ENCODE measurements around the gene ACTA2.
"Not testable (repeated sequence)": the region's sequence is repeated elsewhere in the genome, so short reads cannot be mapped to it uniquely, and the experiment has no call there.

The ACTA2 gene

GRCh38 chr10:88949051-88949450, 3.5 kb downstream of the ACTA2 start:
- DNase-seq: no peak

GRCh38 chr10:88946965-88947590, 5.5 kb downstream of the ACTA2 start:
- DNase-seq: no peak

GRCh38 chr10:88946200-88946599, 6.4 kb downstream of the ACTA2 start:
- DNase-seq: no peak

- no peak for DNase-seq
These were observed 7.8 kb downstream of the ACTA2 start for GRCh38 chr10:88944813-88945212.

- no peak for DNase-seq
These were observed 8.8 kb downstream of the ACTA2 start for GRCh38 chr10:88943778-88944177.

- no peak for DNase-seq
These were observed 11.5 kb downstream of the ACTA2 start for GRCh38 chr10:88941026-88941425.

GRCh38 chr10:88938938-88939337, 13.6 kb downstream of the ACTA2 start:
- no peak for DNase-seq

- DNase-seq: no peak
These were observed 14.5 kb downstream of the ACTA2 start for GRCh38 chr10:88938039-88938438.

- DNase-seq: no peak
These were observed 15.9 kb downstream of the ACTA2 start for GRCh38 chr10:88936656-88937055.

GRCh38 chr10:88934900-88935672, 17.5 kb downstream of the ACTA2 start:
- peak; percentile 72 to 80 for DNase-seq

- no peak for DNase-seq
These were observed 19.0 kb downstream of the ACTA2 start for GRCh38 chr10:88933564-88933963.

- DNase-seq: peak; percentile 15 to 32
These were observed 19.9 kb downstream of the ACTA2 start for GRCh38 chr10:88932539-88933256.

GRCh38 chr10:88932029-88932428, 20.5 kb downstream of the ACTA2 start:
- not testable (repeated sequence) for DNase-seq

GRCh38 chr10:88931548-88931947, 21.0 kb downstream of the ACTA2 start:
- no peak for DNase-seq

- DNase-seq: no peak
These were observed 24.3 kb downstream of the ACTA2 start for GRCh38 chr10:88928254-88928653.

- DNase-seq: no peak
These were observed 25.2 kb downstream of the ACTA2 start for GRCh38 chr10:88927416-88927690.

- DNase-seq: no peak
These were observed 25.8 kb downstream of the ACTA2 start for GRCh38 chr10:88926566-88927415.

- no peak for DNase-seq
These were observed 29.1 kb downstream of the ACTA2 start for GRCh38 chr10:88923520-88923919.

GRCh38 chr10:88922041-88922440, 30.5 kb downstream of the ACTA2 start:
- no peak for DNase-seq

GRCh38 chr10:88920986-88921593, 31.5 kb downstream of the ACTA2 start:
- no peak for DNase-seq

GRCh38 chr10:88920198-88920597, 32.4 kb downstream of the ACTA2 start:
- no peak for DNase-seq

- DNase-seq: no peak
These were observed 33.5 kb downstream of the ACTA2 start for GRCh38 chr10:88919041-88919440.
